H9 (cell line): ENCODE results near the gene DAAM1. TPM values are rescaled to one million over a fixed set of nuclear protein-coding genes. Genes with fewer than 3 reads are reported as not detected.
A peak's percentile ranks its signal among the peaks of the same experiment; 100 is the strongest.

ENCODE experiments used
- DNase-seq: peaks from one replicate; pipeline ENCODE4 v3.0.0-alpha.2; 2017
- H2AFZ ChIP-seq: one replicate; pipeline ENCODE4 v1.6.1; 2013; ENCODE audit warnings: mild to moderate bottlenecking, low read length, control low read depth, moderate library complexity
- H2AK5ac ChIP-seq: 2 replicates; pipeline ENCODE4 v1.6.1; 2013; ENCODE audit warnings: low read length, control low read depth, mixed read lengths; ENCODE audit not compliant: insufficient read length
- H2BK120ac ChIP-seq: one replicate; pipeline ENCODE4 v1.6.1; 2013; ENCODE audit warnings: low read depth, mild to moderate bottlenecking, low read length, control low read depth, inconsistent platforms; ENCODE audit not compliant: poor library complexity, severe bottlenecking
- H2BK12ac ChIP-seq: 2 replicates; pipeline ENCODE4 v1.6.1; 2013; ENCODE audit warnings: low read length, control low read depth, mixed read lengths, low read depth; ENCODE audit not compliant: insufficient read length
- H2BK15ac ChIP-seq: 2 replicates; pipeline ENCODE4 v1.6.1; 2013; ENCODE audit warnings: low read depth, low read length, control low read depth
- H2BK20ac ChIP-seq: one replicate; pipeline ENCODE4 v1.6.1; 2013; ENCODE audit warnings: low read depth, mild to moderate bottlenecking, low read length, control low read depth, inconsistent platforms; ENCODE audit not compliant: poor library complexity, severe bottlenecking
- H2BK5ac ChIP-seq: 2 replicates; pipeline ENCODE4 v1.6.1; 2013; ENCODE audit warnings: low read length, control low read depth, mixed read lengths; ENCODE audit not compliant: insufficient read length
- H3K14ac ChIP-seq: 2 replicates; pipeline ENCODE4 v1.6.1; 2013; ENCODE audit warnings: low read length, control low read depth; ENCODE audit not compliant: insufficient read depth
- H3K18ac ChIP-seq: 2 replicates; pipeline ENCODE4 v1.6.1; 2013; ENCODE audit warnings: low read depth, mild to moderate bottlenecking, mixed read lengths, low read length, control low read depth; ENCODE audit not compliant: insufficient read length
- H3K23ac ChIP-seq: 2 replicates; pipeline ENCODE4 v1.6.1; 2013; ENCODE audit warnings: low read length, control low read depth, mixed read lengths, low read depth; ENCODE audit not compliant: insufficient read length
- H3K23me2 ChIP-seq: 2 replicates; pipeline ENCODE4 v1.6.1; 2013; ENCODE audit warnings: low read depth, mild to moderate bottlenecking, mixed read lengths, low read length, control low read depth; ENCODE audit not compliant: insufficient read length, poor library complexity, severe bottlenecking
- H3K27ac ChIP-seq: 2 replicates; pipeline ENCODE4 v1.5.1; 2013; ENCODE audit warnings: low read length, control low read depth, mixed read lengths, low read depth; ENCODE audit not compliant: insufficient read length
- H3K27me3 ChIP-seq: 2 replicates; pipeline ENCODE4 v1.6.1; 2013; ENCODE audit warnings: low read length, control low read depth, inconsistent platforms; ENCODE audit not compliant: insufficient read depth
- H3K4ac ChIP-seq: 2 replicates; pipeline ENCODE4 v1.6.1; 2013; ENCODE audit warnings: low read depth, mild to moderate bottlenecking, control low read depth, inconsistent platforms, low read length, moderate library complexity
- H3K4me1 ChIP-seq: 2 replicates; pipeline ENCODE4 v1.6.1; 2013; ENCODE audit warnings: low read length, control low read depth, inconsistent platforms; ENCODE audit not compliant: insufficient read depth
- H3K4me2 ChIP-seq: 2 replicates; pipeline ENCODE4 v1.6.1; 2013; ENCODE audit warnings: low read length, control low read depth, mixed read lengths; ENCODE audit not compliant: insufficient read length, insufficient read depth
- H3K56ac ChIP-seq: 2 replicates; pipeline ENCODE4 v1.6.1; 2013; ENCODE audit warnings: low read depth, mild to moderate bottlenecking, mixed read lengths, low read length, control low read depth; ENCODE audit not compliant: insufficient read length
- H3K79me1 ChIP-seq: 2 replicates; pipeline ENCODE4 v1.6.1; 2013; ENCODE audit warnings: low read depth, mild to moderate bottlenecking, moderate library complexity, low read length, control low read depth, inconsistent platforms; ENCODE audit not compliant: insufficient read depth, poor library complexity, severe bottlenecking
- H3K79me2 ChIP-seq: 2 replicates; pipeline ENCODE4 v1.6.1; 2013; ENCODE audit warnings: low read length, control low read depth, inconsistent platforms; ENCODE audit not compliant: insufficient read depth
- H3K9ac ChIP-seq: 2 replicates; pipeline ENCODE4 v1.6.1; 2013; ENCODE audit warnings: low read length, control low read depth, mixed read lengths; ENCODE audit not compliant: insufficient read length; ENCODE audit errors: extremely low read depth
- H3K9me3 ChIP-seq: one replicate; pipeline ENCODE4 v1.6.1; 2013; ENCODE audit warnings: low read depth, low read length, inconsistent platforms; ENCODE audit not compliant: control insufficient read depth
- H3T11ph ChIP-seq: one replicate; pipeline ENCODE4 v1.6.1; 2013; ENCODE audit warnings: mild to moderate bottlenecking, low read length, control low read depth, inconsistent platforms
- H4K20me1 ChIP-seq: one replicate; pipeline ENCODE4 v1.6.1; 2013; ENCODE audit not compliant: control insufficient read depth, insufficient read length, insufficient read depth
- H4K5ac ChIP-seq: 2 replicates; pipeline ENCODE4 v1.6.1; 2013; ENCODE audit warnings: low read depth, mild to moderate bottlenecking, mixed read lengths, low read length, control low read depth; ENCODE audit not compliant: insufficient read length
- H4K8ac ChIP-seq: replicated peaks from 2 replicates; pipeline ENCODE4 v1.6.1; 2013; ENCODE audit warnings: low read length, control low read depth, mixed read lengths, low read depth; ENCODE audit not compliant: insufficient read length
- H4K91ac ChIP-seq: 2 replicates; pipeline ENCODE4 v1.6.1; 2013; ENCODE audit warnings: low read depth, mild to moderate bottlenecking, moderate library complexity, mixed read lengths, low read length, control low read depth; ENCODE audit not compliant: insufficient read length
- H3K27ac Mint-ChIP-seq, 3 experiments: 2 replicates in 2 of 3; 3 replicates in 1 of 3; pipeline ENCODE4 v1.8.0; 2020 to 2021; ENCODE audit warnings: mixed read lengths in 3 of 3, mild to moderate bottlenecking in 1 of 3, moderate library complexity in 1 of 3
- H3K27me3 Mint-ChIP-seq: 2 replicates; pipeline ENCODE4 v1.8.0; 2021; ENCODE audit warnings: low read depth, mild to moderate bottlenecking, moderate library complexity, mixed read lengths
- H3K36me3 Mint-ChIP-seq, 3 experiments: 2 replicates in 2 of 3; 3 replicates in 1 of 3; pipeline ENCODE4 v1.8.0; 2020 to 2021; ENCODE audit warnings: low read depth in 3 of 3, mixed read lengths in 3 of 3; ENCODE audit not compliant: insufficient read depth in 1 of 3
- H3K4me1 Mint-ChIP-seq, 2 experiments: 2 replicates each; pipeline ENCODE4 v1.8.0; 2020; ENCODE audit warnings: mixed read lengths in 2 of 2
- H3K4me3 Mint-ChIP-seq, 2 experiments: 2 replicates in 1 of 2; 3 replicates in 1 of 2; pipeline ENCODE4 v1.8.0; 2020 to 2021; ENCODE audit warnings: mild to moderate bottlenecking in 2 of 2, mixed read lengths in 2 of 2, moderate library complexity in 1 of 2
- H3K9me3 Mint-ChIP-seq, 2 experiments: 2 replicates in 1 of 2; 3 replicates in 1 of 2; pipeline ENCODE4 v1.8.0; 2020; ENCODE audit warnings: mild to moderate bottlenecking in 2 of 2, mixed read lengths in 2 of 2, moderate library complexity in 1 of 2
- CTCF ChIP-seq: fragments of 200-600 bp; sonication (generic); conservative IDR thresholded peaks from 3 replicates; pipeline ENCODE4 v1.8.0; 2021; ENCODE audit warnings: antibody characterized with exemption, mild to moderate bottlenecking
- WGBS: extraction: QIAGEN DNeasy Blood & Tissue Kit; methylation state at CpG from one replicate; pipeline ENCODE4 v1.1.7; 2013; ENCODE audit warnings: missing lambda C conversion rate, low lambda C conversion rate, mixed read lengths; ENCODE audit not compliant: insufficient read length; ENCODE audit errors: extremely low coverage; 5-methylcytosine and 5-hydroxymethylcytosine counted together
- total RNA-seq: library from RNA; stranded (reverse); gene quantifications from 2 replicates; pipeline ENCODE4 v1.2.1, GENCODE V29; 2021

The DAAM1 gene
- total RNA-seq, 1 experiment from 2014 or later, result 19.5 TPM

GRCh38 chr14:59274991-59275391, 86.5 kb downstream of the DAAM1 start:
- no peak overlapping the region for H3K9ac ChIP-seq
- no peaks in the 10 kb centered on the region for H3K4me1 ChIP-seq
- H3K14ac ChIP-seq, result no peak overlapping the region

More at GRCh38 chr14:59274991-59275391, 86.5 kb downstream of the DAAM1 start:
- Histone ChIP-seq H3K27me3 (no peaks in the 10 kb centered on the region), H4K20me1 (no peaks in the 10 kb centered on the region), H2BK15ac (no peak overlapping the region), H2BK5ac (no peak overlapping the region), H3K27ac (no peak overlapping the region), H2BK120ac (no peak overlapping the region), H3K18ac (no peak overlapping the region), H3T11ph (no peak overlapping the region), H4K5ac (no peak overlapping the region), H3K4ac (no peak overlapping the region), H2AK5ac (no peak overlapping the region), H2AFZ (no peak overlapping the region), H2BK20ac (no peak overlapping the region), H4K91ac (no peak overlapping the region), H3K4me2 (no peak overlapping the region), H3K23me2 (no peaks in the 10 kb centered on the region), H3K23ac (no peak overlapping the region), H3K9me3 (no peaks in the 10 kb centered on the region), H3K56ac (no peak overlapping the region), H3K79me1 (no peaks in the 10 kb centered on the region), H2BK12ac (no peak overlapping the region), H4K8ac (no peak overlapping the region), H3K79me2 (no peaks in the 10 kb centered on the region)
- H3K36me3 Mint-ChIP-seq, result peaks cover 0 to 2% (median 0%) of the 10 kb centered on the region in 3 experiments; a peak in 1 of 7 replicates
- H3K9me3 Mint-ChIP-seq, result peaks cover 3% of the 10 kb centered on the region in 2 experiments; a peak in 1 of 5 replicates
- no peak for TF ChIP-seq CTCF
- WGBS, result no CpG with 5 or more reads among the region's 3 CpGs
- no peaks in the 10 kb centered on the region for H3K27me3 Mint-ChIP-seq
- DNase-seq, result peak; percentile 28
- H3K4me3 Mint-ChIP-seq, result no peak overlapping the region
- H3K27ac Mint-ChIP-seq, result no peak overlapping the region
- peaks cover 3 to 7% of the 10 kb centered on the region in 2 experiments; a peak in 3 of 4 replicates for H3K4me1 Mint-ChIP-seq
